Measurements from ENCODE around the gene RAP1B. TPM values are rescaled to one million over a fixed set of nuclear protein-coding genes. Genes with fewer than 3 reads are reported as not detected.

The RAP1B gene
- total and polyA plus RNA-seq, 12 donors, result 74.6 to 302 (median 165) TPM

GRCh38 chr12:68624933-68625332 lies 14.2 kb downstream of the RAP1B start:
- H3K9me3 ChIP-seq (replicated peaks in 1 of 3), result no peaks in the 10 kb centered on the region
- no peak overlapping the region for H3K27ac ChIP-seq
- H3K4me1 ChIP-seq (replicated peaks in 1 of 2), result peaks cover 27 to 60% of the 10 kb centered on the region in 2 donors
- DNase-seq, result no peak
- intact Hi-C loops (cut with DNase I), result no loop called here
- TF ChIP-seq POLR2A (IDR thresholded peaks at IDR 0.05), result no peak
- no peak for TF ChIP-seq CTCF (IDR thresholded peaks at IDR 0.05)
- WGBS, 4 donors, result 93 to 100% (median 96%) methylated on average over 2 of the region's 2 CpGs
- no peaks in the 10 kb centered on the region for H3K27me3 ChIP-seq
- H3K4me3 ChIP-seq, result no peak overlapping the region
- no peaks in the 10 kb centered on the region for H3K36me3 ChIP-seq (replicated peaks in 1 of 2)

GRCh38 chr12:68627673-68628319 lies 17.1 kb downstream of the RAP1B start:
- WGBS, 4 donors, result 96 to 100% (median 99%) methylated on average over 3 of the region's 3 CpGs
- intact Hi-C loops (cut with DNase I), result no loop called here

GRCh38 chr12:68628698-68629097 lies 18.0 kb downstream of the RAP1B start:
- no peak for DNase-seq
- Histone ChIP-seq H3K4me1 (replicated peaks in 1 of 2) (peaks cover 0 to 53% of the 10 kb centered on the region in 2 donors), H3K36me3 (replicated peaks in 1 of 2) (no peaks in the 10 kb centered on the region), H3K27me3 (no peaks in the 10 kb centered on the region), H3K9me3 (replicated peaks in 1 of 3) (no peaks in the 10 kb centered on the region), H3K27ac (no peak overlapping the region), H3K4me3 (no peak overlapping the region)
- TF ChIP-seq CTCF (IDR thresholded peaks at IDR 0.05) (no peak), POLR2A (IDR thresholded peaks at IDR 0.05) (no peak)
- intact Hi-C loops (cut with DNase I), result no loop called here

More at GRCh38 chr12:68627673-68628319, 17.1 kb downstream of the RAP1B start:
- Histone ChIP-seq H3K27ac (no peak overlapping the region), H3K9me3 (replicated peaks in 1 of 3) (no peaks in the 10 kb centered on the region), H3K36me3 (replicated peaks in 1 of 2) (no peaks in the 10 kb centered on the region), H3K4me1 (replicated peaks in 1 of 2) (peaks cover 0 to 56% of the 10 kb centered on the region in 2 donors), H3K27me3 (no peaks in the 10 kb centered on the region), H3K4me3 (no peak overlapping the region)
- TF ChIP-seq CTCF (IDR thresholded peaks at IDR 0.05) (no peak), POLR2A (IDR thresholded peaks at IDR 0.05) (no peak)
- DNase-seq, result no peak

GRCh38 chr12:68630050-68630449 lies 19.4 kb downstream of the RAP1B start:
- TF ChIP-seq POLR2A (IDR thresholded peaks at IDR 0.05) (no peak), CTCF (IDR thresholded peaks at IDR 0.05) (no peak)
- H3K36me3 ChIP-seq (replicated peaks in 1 of 2), result no peaks in the 10 kb centered on the region
- intact Hi-C loops (cut with DNase I), result no loop called here
- no peak for DNase-seq
- H3K27ac ChIP-seq, result no peak overlapping the region
- H3K4me1 ChIP-seq (replicated peaks in 1 of 2), result peaks cover 7 to 53% of the 10 kb centered on the region in 2 donors
- H3K27me3 ChIP-seq, result no peaks in the 10 kb centered on the region
- H3K4me3 ChIP-seq, result no peak overlapping the region
- no peaks in the 10 kb centered on the region for H3K9me3 ChIP-seq (replicated peaks in 1 of 3)

All from adrenal gland (tissue), 12 donors.